ENCODE data around the gene YIPF5.

- TF ChIP-seq, protein P1, sequence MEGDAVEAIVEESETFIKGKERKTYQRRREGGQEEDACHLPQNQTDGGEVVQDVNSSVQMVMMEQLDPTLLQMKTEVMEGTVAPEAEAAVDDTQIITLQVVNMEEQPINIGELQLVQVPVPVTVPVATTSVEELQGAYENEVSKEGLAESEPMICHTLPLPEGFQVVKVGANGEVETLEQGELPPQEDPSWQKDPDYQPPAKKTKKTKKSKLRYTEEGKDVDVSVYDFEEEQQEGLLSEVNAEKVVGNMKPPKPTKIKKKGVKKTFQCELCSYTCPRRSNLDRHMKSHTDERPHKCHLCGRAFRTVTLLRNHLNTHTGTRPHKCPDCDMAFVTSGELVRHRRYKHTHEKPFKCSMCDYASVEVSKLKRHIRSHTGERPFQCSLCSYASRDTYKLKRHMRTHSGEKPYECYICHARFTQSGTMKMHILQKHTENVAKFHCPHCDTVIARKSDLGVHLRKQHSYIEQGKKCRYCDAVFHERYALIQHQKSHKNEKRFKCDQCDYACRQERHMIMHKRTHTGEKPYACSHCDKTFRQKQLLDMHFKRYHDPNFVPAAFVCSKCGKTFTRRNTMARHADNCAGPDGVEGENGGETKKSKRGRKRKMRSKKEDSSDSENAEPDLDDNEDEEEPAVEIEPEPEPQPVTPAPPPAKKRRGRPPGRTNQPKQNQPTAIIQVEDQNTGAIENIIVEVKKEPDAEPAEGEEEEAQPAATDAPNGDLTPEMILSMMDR (IDR thresholded peaks at IDR 0.05): no peak
- TF ChIP-seq POLR2A (IDR thresholded peaks at IDR 0.05) (no peak), EP300 (IDR thresholded peaks at IDR 0.05) (no peak)
Measured at GRCh38 chr5:144196612-144197011, 26.2 kb upstream of the YIPF5 start.

Data from ovary (tissue), 3 donors.